Suppressor macrophage treated with lipopolysaccharide for 4 hours (primary cell): Measurements from ENCODE around the gene NOC2L.

Source experiments
- DNase-seq: peaks from one replicate; pipeline ENCODE4 v3.0.0-alpha.2; 2020

NOC2L gene

DNA sequence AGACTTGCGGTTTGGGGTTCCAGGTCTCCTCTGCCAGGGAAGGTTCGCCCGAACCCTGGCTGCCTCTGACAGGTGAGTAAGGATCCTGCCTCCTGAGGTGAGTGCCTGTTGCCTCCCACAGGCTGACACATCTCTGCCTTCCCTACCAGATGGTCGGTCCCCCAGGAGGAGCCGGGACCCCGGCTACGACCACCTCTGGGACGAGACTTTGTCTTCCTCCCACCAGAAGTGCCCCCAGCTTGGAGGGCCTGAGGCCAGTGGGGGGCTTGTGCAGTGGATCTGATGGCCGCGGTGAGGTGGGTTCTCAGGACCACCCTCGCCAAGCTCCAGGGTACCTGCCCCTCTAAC, 15.2 kb upstream of the NOC2L start:
- DNase-seq = no peak

DNA sequence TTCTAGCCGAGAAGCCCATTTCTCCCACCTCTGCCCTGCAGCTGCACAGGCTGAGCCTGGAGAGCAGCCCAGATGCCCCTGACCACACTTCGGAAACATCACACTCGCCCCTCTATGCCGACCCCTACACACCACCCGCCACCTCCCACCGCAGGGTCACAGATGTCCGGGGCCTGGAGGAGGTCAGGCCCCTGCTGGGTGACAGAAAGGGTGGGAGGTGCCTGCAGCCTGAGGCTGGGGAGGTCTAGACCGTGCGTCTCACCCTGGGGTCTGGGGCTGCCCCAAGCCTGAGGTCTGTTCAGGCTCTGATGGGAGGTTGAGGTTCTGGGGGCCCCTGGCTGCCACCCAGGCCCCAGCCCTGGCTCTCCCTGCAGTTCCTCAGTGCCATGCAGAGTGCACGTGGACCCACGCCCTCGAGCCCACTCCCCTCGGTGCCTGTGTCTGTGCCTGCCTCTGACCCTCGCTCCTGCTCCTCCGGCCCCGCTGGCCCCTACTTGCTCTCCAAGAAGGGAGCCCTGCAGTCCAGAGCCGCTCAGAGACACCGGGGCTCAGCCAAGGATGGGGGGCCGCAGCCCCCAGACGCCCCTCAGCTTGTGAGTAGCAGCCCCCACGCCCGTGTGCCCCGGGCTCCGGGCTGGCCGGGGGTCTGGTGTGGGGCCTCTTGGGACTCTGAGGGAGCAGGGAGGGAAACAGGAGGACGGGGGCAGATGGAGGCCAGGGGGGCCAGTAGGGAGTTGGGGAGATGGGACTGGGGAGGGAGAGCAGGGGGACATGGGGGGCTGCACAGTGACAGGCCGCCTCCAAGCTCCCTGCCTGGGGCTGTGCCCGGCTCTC, 14.6 kb upstream of the NOC2L start:
- no peak for DNase-seq

DNA sequence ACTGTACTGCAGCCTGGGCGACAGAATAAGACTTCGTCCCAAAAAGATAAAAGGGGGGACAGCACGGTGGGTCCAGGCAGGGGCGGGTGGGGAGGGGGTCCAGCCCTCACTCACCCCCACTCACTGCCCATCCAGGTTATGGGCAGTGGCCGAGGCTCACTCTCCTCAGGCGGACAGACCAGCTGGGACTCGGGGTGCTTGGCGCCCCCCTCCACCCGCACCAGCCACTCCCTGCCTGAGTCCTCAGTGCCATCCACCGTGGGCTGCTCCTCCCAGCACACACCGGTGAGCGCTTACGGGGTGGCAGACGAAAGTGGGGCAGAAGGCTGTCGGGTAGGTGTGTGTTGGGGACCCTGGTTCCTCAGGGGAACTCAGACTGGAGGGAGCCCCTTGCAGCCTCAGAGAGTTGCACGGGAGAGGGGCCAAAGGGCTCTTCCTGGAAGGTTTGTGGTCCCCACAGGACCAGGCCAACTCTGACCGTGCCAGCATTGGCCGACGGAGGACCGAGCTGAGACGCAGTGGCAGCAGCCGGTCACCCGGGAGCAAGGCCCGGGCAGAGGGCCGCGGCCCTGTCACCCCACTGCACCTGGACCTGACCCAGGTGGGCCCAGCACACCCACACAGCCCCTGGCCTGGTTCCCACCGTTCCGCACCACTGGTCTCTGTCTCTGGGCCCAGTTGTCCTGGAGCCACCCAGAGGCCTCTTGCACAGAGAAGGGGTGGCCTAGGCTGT, 13.8 kb upstream of the NOC2L start:
- DNase-seq = no peak

- DNase-seq = no peak
These were observed 12.9 kb upstream of the NOC2L start for GRCh38 chr1:971751-972506.

DNA sequence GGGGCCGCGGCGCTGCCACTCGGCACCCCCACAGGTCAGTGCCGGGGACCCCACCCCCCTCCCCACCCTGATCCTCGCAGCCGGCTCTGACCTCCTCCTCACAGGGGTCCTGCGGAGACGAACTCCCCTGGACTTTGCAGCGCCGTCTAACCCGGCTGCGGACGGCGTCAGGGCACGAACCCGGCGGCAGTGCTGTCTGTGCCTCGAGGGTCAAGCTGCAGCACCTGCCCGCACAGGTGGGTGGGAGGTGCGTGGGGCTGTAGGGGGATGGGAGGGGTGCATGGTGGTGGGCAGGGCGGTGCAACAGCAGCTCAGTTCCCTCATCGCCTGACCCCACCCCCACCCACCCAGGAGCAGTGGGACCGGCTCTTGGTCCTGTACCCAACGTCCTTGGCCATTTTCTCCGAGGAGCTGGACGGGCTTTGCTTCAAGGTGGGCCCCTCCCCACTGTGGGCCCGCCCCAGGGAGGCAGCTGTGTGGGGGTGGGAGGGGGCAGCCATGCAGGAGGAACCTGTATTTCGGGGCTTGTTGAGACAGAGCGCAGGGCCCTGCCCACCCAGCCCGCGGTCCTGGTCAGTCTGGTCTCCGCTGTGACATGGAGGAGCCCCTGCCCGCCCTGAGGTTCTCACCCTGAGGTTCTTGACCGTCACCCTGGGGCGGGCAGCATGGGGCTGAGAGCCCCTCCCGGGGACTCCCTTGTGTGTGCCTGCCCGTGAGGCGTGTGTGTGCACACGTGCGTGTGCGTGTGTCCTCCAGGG, 12.1 kb upstream of the NOC2L start:
- DNase-seq = no peak

- DNase-seq = no peak
These were observed 11.4 kb upstream of the NOC2L start for GRCh38 chr1:970242-970972.

- no peak for DNase-seq
These were observed 10.3 kb upstream of the NOC2L start for GRCh38 chr1:969260-969855.

DNA sequence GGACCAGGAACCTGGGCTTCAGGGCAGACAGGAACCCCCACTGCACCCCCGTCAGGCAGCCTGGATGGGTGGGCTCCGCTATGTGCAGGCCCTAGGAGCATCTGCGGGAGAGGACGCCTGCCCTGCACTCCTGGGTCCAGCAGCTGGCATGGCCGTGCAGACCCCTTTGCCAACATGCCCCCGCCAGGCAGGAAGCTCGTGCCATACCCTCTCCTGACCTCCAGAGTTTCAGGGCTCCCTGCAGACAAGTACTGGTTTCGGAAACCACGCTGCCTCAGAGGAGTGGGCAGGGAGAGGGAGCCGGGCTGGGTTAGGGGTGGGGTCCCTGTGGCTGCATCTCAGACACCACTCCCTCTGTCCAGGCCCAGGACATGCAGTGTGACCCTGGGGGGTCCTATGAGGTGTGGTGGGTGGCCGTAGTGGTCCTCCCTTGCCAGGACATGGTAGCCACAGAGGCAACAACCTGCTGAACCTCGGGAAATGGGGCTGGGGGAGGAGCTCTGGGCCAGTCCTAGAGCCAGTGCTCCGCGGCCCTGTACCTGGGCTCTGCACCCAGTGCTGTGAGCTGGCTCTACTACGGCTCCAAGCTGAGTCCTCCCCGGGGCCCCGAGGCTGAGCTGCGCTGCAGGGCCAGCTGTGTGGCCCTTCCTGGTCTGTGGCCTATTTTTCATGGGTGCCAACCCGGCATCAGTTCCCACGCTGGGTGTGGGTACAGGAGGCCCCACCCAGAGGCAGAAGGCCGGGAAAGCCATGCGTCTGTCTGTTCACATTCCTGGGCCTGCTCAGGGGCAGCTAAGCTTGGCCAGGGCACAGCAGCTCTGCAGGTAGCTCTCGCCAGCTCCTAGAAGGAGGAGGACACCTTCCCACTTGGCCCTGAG, 8.6 kb upstream of the NOC2L start:
- DNase-seq = no peak

DNA sequence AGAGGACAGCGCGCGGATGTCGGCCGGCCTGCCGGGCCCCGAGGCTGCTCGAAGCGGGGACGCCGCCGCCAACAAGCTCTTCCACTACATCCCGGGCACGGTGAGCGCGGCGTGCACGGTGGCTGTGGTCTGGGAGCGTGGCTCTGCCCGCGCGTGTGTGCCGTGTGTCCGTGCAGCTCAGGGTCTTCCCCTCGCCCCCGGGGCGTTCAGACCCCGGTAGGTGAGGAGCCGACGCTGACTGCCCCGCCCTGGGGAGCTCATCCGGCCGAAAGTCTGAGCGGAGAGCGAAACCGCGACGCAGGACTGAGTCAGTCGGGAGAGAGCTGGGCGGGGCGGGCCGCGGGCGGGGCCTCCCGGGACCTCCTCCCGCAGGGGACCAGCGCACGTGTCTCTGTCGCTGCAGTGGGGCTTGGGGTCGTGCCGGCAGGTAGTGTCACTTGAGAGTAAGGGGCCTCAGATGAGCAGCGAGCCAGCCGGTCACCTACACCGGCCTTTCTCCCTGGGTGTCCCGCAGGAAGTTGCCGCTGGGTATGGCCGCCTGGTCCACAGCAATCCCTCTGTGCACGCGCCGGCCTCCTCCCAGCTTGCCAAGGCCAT, 7.7 kb upstream of the NOC2L start:
- peak; percentile 81 for DNase-seq

- DNase-seq = peak; percentile 28
These were observed 7.2 kb upstream of the NOC2L start, which contains the start of gene PLEKHN1 for GRCh38 chr1:966135-966703. Gene PLEKHN1, plus strand, starts transcription at chr1:966482. Its CDS starts 50 bp downstream, at chr1:966532.

- DNase-seq = no peak
These were observed 6.6 kb upstream of the NOC2L start for GRCh38 chr1:965526-966134.

GRCh38 chr1:964691-965525, 5.9 kb upstream of the NOC2L start:
- DNase-seq = no peak

- DNase-seq = no peak
These were observed 4.9 kb upstream of the NOC2L start for GRCh38 chr1:963746-964525.

DNA sequence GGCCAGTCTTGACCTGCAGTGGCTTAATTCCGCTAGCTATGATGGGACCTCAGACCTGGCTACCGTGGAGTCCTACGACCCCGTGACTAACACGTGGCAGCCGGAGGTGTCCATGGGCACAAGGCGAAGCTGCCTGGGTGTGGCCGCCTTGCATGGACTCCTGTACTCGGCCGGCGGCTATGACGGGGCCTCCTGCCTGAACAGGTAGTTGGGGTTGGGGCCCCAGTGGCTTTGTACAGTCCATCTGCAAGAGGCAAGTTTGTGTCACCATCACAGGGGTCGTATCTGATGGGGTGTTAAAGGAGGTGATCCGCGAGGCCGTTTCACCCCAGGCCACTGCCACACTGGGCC, 4.2 kb upstream of the NOC2L start:
- no peak for DNase-seq

GRCh38 chr1:962381-963300, 3.6 kb upstream of the NOC2L start:
- DNase-seq = no peak

DNA sequence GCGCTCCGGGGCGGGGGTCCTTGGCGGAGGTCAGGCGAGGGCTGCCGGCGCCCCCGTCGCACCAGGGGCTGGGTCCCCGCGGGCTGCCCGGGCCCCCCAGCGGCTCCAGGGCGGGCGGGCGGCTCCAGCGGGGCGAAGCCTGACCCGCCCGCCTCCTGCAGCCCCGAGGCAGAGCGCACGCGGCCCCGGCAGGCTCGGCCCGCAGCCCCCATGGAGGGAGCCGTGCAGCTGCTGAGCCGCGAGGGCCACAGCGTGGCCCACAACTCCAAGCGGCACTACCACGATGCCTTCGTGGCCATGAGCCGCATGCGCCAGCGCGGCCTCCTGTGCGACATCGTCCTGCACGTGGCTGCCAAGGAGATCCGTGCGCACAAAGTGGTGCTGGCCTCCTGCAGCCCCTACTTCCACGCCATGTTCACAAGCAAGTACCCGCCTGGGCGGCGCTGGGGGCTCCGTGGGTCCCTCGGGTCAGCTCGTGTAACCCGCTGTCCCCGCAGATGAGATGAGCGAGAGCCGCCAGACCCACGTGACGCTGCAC, 2.1 kb upstream of the NOC2L start:
- no peak for DNase-seq
